ENCODE data around the gene SGCE. TPM values are rescaled to one million over a fixed set of nuclear protein-coding genes. Genes with fewer than 3 reads are reported as not detected.

The SGCE gene
- polyA plus RNA-seq, 1 experiment = 64.0 TPM

GRCh38 chr7:94676431-94676830, 20.5 kb upstream of the SGCE start:
- no peak overlapping the region for H3K4me3 ChIP-seq (ENCODE audit: low read depth, low read length)
- H3K27me3 ChIP-seq (ENCODE audit: control insufficient read depth, insufficient read depth, low read length) = no peaks in the 10 kb centered on the region
- no peak for TF ChIP-seq CTCF (IDR thresholded peaks at IDR 0.05; ENCODE audit: insufficient read depth, low read depth, low read length)
- H3K36me3 ChIP-seq (ENCODE audit: control insufficient read depth, insufficient read depth, low read length) = no peaks in the 10 kb centered on the region
- CTCF ChIA-PET = no interaction called here
- POLR2A ChIA-PET = no interaction called here
- DNase-seq (ENCODE audit: low read depth) = no peak

- no peaks in the 10 kb centered on the region for H3K36me3 ChIP-seq (ENCODE audit: control insufficient read depth, insufficient read depth, low read length)
- no peak for TF ChIP-seq CTCF (IDR thresholded peaks at IDR 0.05; ENCODE audit: insufficient read depth, low read depth, low read length)
- DNase-seq (ENCODE audit: low read depth) = no peak
- H3K27me3 ChIP-seq (ENCODE audit: control insufficient read depth, insufficient read depth, low read length) = no peaks in the 10 kb centered on the region
- CTCF ChIA-PET = interaction anchor here (0.6 kb wide), 1 partner anchor 1174 kb away, joined by 3 read pairs; no protein-coding TSS in a partner anchor
- POLR2A ChIA-PET = interaction anchor here (0.6 kb wide), 1 partner anchor 1843 kb away, joined by 4 read pairs; no protein-coding TSS in a partner anchor
- no peak overlapping the region for H3K4me3 ChIP-seq (ENCODE audit: low read depth, low read length)
These were observed 19.4 kb upstream of the SGCE start for GRCh38 chr7:94675356-94675755.

GRCh38 chr7:94671444-94672235, 15.7 kb upstream of the SGCE start:
- Histone ChIP-seq H3K36me3 (ENCODE audit: control insufficient read depth, insufficient read depth, low read length) (no peaks in the 10 kb centered on the region), H3K4me3 (ENCODE audit: low read depth, low read length) (no peak overlapping the region), H3K27me3 (ENCODE audit: control insufficient read depth, insufficient read depth, low read length) (no peaks in the 10 kb centered on the region)
- CTCF ChIA-PET = no interaction called here
- POLR2A ChIA-PET = no interaction called here
- no peak for DNase-seq (ENCODE audit: low read depth)
- no peak for TF ChIP-seq CTCF (IDR thresholded peaks at IDR 0.05; ENCODE audit: insufficient read depth, low read depth, low read length)

GRCh38 chr7:94669773-94670495, 14.0 kb upstream of the SGCE start:
- no peak for DNase-seq (ENCODE audit: low read depth)

More at GRCh38 chr7:94669773-94670495, 14.0 kb upstream of the SGCE start:
- CTCF ChIA-PET = interaction anchor here (1.0 kb wide), 1 partner anchor 10 kb away, joined by 3 read pairs; no protein-coding TSS in a partner anchor
- Histone ChIP-seq H3K4me3 (ENCODE audit: low read depth, low read length) (no peak overlapping the region), H3K27me3 (ENCODE audit: control insufficient read depth, insufficient read depth, low read length) (no peaks in the 10 kb centered on the region), H3K36me3 (ENCODE audit: control insufficient read depth, insufficient read depth, low read length) (no peaks in the 10 kb centered on the region)
- POLR2A ChIA-PET = no interaction called here
- no peak for TF ChIP-seq CTCF (IDR thresholded peaks at IDR 0.05; ENCODE audit: insufficient read depth, low read depth, low read length)
